ENCODE measurements around the gene ENDOU.
"Not testable (repeated sequence)": the region's sequence is repeated elsewhere in the genome, so short reads cannot be mapped to it uniquely, and the experiment has no call there.

The ENDOU gene

GRCh38 chr12:47698055-47698454, 27.2 kb downstream of the ENDOU start:
- DNase-seq: no peak

GRCh38 chr12:47689215-47689614, 36.1 kb downstream of the ENDOU start:
- no peak for DNase-seq

- no peak for DNase-seq
These were observed 37.7 kb downstream of the ENDOU start for GRCh38 chr12:47687636-47688035.

- DNase-seq: peak in 9 of 56 donors; percentile 1 to 36 (median 7)
These were observed 38.5 kb downstream of the ENDOU start for GRCh38 chr12:47686645-47687240.

- no peak for DNase-seq
These were observed 45.5 kb downstream of the ENDOU start for GRCh38 chr12:47679785-47680184.

- DNase-seq: no peak
These were observed 53.2 kb downstream of the ENDOU start for GRCh38 chr12:47672068-47672467.

- not testable (repeated sequence) for DNase-seq
These were observed 57.4 kb downstream of the ENDOU start for GRCh38 chr12:47667935-47668334.
